ENCODE measurements around the gene SH3BP2. TPM values are rescaled to one million over a fixed set of nuclear protein-coding genes. Genes with fewer than 3 reads are reported as not detected.

SH3BP2 gene
- total RNA-seq, 1 donor from 2014 or later = 43.2 TPM

DNA sequence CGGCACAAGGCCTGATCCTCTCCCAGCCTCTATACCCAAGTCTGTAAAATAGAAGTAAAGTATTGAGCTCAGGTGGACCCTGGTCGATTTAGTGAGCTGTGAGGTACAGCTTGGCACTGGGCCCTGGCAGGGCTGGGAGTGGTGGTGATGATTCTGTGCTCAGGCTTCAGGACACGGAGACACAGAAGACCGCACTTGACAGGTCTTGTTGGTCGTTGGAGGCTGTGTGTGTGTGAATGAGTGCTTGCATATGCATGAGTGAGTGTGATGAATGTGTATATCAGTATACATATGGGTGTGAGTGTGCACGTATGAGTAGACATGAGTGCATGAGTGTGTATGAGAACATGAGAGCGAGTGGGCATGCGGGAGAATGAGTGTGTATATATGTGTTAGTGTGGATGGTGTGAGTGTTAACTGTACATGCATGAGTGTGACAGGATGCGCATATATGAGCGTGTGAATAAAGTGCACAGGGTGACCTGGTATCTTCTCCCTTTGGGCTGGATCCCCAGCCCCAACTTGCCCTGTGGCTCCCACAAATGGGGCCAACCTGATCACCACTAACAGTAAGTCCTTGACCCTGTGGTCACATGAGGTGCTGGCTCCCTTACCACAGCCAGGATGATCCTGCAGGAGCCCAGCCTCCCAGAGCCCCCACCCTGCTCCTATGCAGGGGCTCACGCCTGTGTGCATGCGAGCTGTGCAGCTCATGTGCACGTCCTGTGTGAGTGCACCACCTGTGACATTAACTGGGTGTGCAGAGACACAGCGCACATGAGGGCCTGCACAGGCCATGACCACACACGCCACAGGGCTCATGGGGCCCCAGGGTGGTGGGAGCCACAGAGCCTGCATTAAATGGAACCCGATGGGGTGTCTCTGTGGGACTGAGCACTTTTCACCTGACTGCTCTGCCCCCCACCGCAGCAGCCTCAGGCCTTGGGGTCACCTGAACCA is 20.8 kb downstream of the SH3BP2 start:
- POLR2A ChIA-PET = interaction anchor here (0.7 to 6.4 kb wide), 10 partner anchors 9 to 67 kb away, joined by 3 to 56 read pairs (median 6); no protein-coding TSS in a partner anchor
- ATAC-seq (ENCODE audit: low read depth) = peak; percentile 18
- peaks cover 2% of the 10 kb centered on the region for H3K36me3 Mint-ChIP-seq (ENCODE audit: low read depth)
- H3K27ac Mint-ChIP-seq = peak overlapping the region; percentile 96
- no peaks in the 10 kb centered on the region for H3K9me3 Mint-ChIP-seq
- intact Hi-C loops (cut with micrococcal nuclease) = no loop called here
- TF ChIP-seq, protein P1, sequence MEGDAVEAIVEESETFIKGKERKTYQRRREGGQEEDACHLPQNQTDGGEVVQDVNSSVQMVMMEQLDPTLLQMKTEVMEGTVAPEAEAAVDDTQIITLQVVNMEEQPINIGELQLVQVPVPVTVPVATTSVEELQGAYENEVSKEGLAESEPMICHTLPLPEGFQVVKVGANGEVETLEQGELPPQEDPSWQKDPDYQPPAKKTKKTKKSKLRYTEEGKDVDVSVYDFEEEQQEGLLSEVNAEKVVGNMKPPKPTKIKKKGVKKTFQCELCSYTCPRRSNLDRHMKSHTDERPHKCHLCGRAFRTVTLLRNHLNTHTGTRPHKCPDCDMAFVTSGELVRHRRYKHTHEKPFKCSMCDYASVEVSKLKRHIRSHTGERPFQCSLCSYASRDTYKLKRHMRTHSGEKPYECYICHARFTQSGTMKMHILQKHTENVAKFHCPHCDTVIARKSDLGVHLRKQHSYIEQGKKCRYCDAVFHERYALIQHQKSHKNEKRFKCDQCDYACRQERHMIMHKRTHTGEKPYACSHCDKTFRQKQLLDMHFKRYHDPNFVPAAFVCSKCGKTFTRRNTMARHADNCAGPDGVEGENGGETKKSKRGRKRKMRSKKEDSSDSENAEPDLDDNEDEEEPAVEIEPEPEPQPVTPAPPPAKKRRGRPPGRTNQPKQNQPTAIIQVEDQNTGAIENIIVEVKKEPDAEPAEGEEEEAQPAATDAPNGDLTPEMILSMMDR (IDR thresholded peaks at IDR 0.05) = no peak
- peaks cover 82% of the 10 kb centered on the region for H3K4me1 Mint-ChIP-seq
- H3K4me3 Mint-ChIP-seq = peak overlapping the region; percentile 85
- no peak for DNase-seq
- no peaks in the 10 kb centered on the region for H3K27me3 Mint-ChIP-seq
- CTCF ChIA-PET = interaction anchor here (1.0 to 1.4 kb wide), 4 partner anchors 26 to 50 kb away, joined by 3 to 5 read pairs (median 4); no protein-coding TSS in a partner anchor

DNA sequence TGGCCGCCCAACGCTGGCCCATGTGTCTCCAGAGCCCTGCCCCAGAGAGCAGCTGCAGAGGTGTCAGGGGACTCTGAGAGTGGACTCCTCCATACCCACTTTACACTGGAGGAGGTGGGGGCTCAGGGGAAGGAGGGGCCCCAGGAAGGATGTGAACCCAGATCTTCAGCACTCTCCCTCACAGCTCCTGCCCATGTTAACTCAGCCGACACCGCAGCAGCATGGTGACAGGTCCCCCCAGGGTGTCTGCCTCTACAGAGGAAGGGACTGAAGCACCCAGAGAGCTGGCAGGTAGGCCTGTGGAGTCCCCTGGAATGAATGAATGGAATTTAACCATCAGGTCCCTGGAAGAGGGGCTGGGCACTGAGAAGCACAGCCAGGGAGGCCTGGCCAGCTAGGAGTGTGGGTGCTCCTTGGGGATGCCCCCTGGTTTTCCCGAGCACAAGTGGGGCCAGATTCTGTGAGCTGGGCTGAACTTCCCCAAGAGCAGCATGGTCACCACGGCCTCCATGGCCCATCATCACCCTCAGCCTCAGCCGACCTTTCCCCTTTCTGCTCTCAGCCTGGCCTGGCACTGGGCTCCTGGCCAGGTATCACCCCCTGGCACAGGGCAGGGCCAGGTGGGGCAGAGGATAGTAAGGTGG is 21.9 kb downstream of the SH3BP2 start:
- TF ChIP-seq, protein P1 (IDR thresholded peaks at IDR 0.05) = no peak
- ChIA-PET CTCF (no interaction called here), POLR2A (interaction anchor here (0.6 to 6.4 kb wide), 3 partner anchors 10 to 51 kb away, joined by 4 to 56 read pairs (median 4); no protein-coding TSS in a partner anchor)
- H3K4me3 Mint-ChIP-seq = no peak overlapping the region
- peak overlapping the region; percentile 41 for H3K27ac Mint-ChIP-seq
- no peaks in the 10 kb centered on the region for H3K9me3 Mint-ChIP-seq
- DNase-seq (no peak), ATAC-seq (ENCODE audit: low read depth) (no peak)
- no peaks in the 10 kb centered on the region for H3K27me3 Mint-ChIP-seq
- intact Hi-C loops (cut with micrococcal nuclease) = no loop called here
- peaks cover 84% of the 10 kb centered on the region for H3K4me1 Mint-ChIP-seq
- peaks cover 2% of the 10 kb centered on the region for H3K36me3 Mint-ChIP-seq (ENCODE audit: low read depth)

DNA sequence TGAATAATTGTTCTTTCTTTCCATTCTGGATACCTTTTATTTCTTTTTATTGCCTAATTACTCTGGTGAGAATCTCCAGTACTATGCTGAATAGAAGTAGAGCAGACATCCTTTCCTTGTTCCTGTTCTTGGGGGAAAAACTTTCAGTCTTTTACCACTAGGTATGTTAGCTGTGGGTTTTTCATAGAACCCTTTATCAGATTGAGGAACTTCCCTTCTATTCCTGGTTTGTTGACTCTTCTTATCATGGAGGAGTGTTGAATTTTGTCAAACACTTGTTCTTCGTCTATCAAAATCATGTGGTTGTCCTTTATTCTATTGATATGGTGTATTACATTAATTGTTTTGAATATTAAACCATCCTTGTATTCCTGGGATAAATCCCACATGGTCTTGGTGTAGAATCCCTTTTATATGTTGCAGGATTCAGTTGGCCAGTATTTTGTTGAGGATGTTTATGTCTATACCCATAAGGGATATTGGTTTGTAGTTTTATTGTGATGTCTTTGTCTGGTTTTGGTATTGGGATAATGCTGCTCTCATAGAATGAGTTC is 23.6 kb downstream of the SH3BP2 start:
- peaks cover 8% of the 10 kb centered on the region for H3K36me3 Mint-ChIP-seq (ENCODE audit: low read depth)
- intact Hi-C loops (cut with micrococcal nuclease) = no loop called here
- H3K4me1 Mint-ChIP-seq = peaks cover 71% of the 10 kb centered on the region

DNA sequence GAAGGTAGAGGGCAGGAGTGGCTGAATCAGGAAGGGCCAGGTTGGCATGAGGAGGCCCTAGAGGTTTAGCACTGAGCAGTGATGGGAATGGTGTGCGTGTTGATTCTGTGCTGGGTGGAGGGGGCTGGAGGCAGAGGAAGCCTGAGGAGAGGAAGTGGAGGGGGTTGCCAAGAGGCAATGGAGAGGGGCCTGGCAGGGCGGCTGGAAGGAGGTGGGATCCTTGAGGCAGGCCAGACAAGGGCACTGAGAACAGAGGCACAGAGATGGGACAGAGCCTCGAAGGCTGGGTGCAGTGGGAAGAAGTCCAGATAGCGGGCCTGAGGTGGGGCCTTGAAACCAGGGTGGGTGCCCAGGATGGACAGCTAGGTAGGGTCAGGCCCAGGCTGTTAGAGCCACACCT is 24.3 kb downstream of the SH3BP2 start:
- no peaks in the 10 kb centered on the region for H3K27me3 Mint-ChIP-seq
- intact Hi-C loops (cut with micrococcal nuclease) = loop anchor here (1.0 kb wide), 1 partner anchor 15 kb away; no protein-coding TSS in a partner anchor
- peaks cover 65% of the 10 kb centered on the region for H3K4me1 Mint-ChIP-seq
- TF ChIP-seq, protein P1 (IDR thresholded peaks at IDR 0.05) = no peak
- ChIA-PET POLR2A (interaction anchor here (1.0 to 1.7 kb wide), 2 partner anchors 15 to 30 kb away, joined by 3 to 5 read pairs; no protein-coding TSS in a partner anchor), CTCF (interaction anchor here (0.6 kb wide), 1 partner anchor 111 kb away, joined by 3 read pairs; no protein-coding TSS in a partner anchor)
- peak overlapping the region; percentile 73 for H3K4me3 Mint-ChIP-seq
- no peaks in the 10 kb centered on the region for H3K9me3 Mint-ChIP-seq
- ATAC-seq (ENCODE audit: low read depth) = no peak
- no peak for DNase-seq
- H3K27ac Mint-ChIP-seq = peak overlapping the region; percentile 24
- H3K36me3 Mint-ChIP-seq (ENCODE audit: low read depth) = peaks cover 9% of the 10 kb centered on the region

More for the DNA sequence above, 23.6 kb downstream of the SH3BP2 start:
- Mint-ChIP-seq H3K4me3 (peak overlapping the region; percentile 73), H3K27ac (peak overlapping the region; percentile 36), H3K9me3 (no peaks in the 10 kb centered on the region), H3K27me3 (no peaks in the 10 kb centered on the region)
- DNase-seq (no peak), ATAC-seq (ENCODE audit: low read depth) (no peak)
- ChIA-PET POLR2A (interaction anchor here (1.2 to 6.4 kb wide), 2 partner anchors 17 to 52 kb away, joined by 3 to 56 read pairs; no protein-coding TSS in a partner anchor), CTCF (no interaction called here)
- TF ChIP-seq, protein P1 (IDR thresholded peaks at IDR 0.05) = no peak

All from activated B cell treated with CpG ODN at 0.5 μM for 24 hours (primary cell).